Omental fat pad (tissue), 4 donors: ENCODE measurements around the gene FZD10. TPM values are rescaled to one million over a fixed set of nuclear protein-coding genes. Genes with fewer than 3 reads are reported as not detected.

Experiments
- ATAC-seq: fragments of 150-250 bp; one replicate; pipeline ENCODE4 v1.9.1; 2016; ENCODE audit warnings: mild to moderate bottlenecking, moderate library complexity; ENCODE audit not compliant: low FRiP score
- DNase-seq: peaks from one replicate; pipeline ENCODE4 v3.0.0-alpha.2; 2019; ENCODE audit warnings: low spot score
- total RNA-seq, 4 donors: library from RNA; depleted of rRNA; stranded (reverse); fragments of >200 nt; gene quantifications; one replicate each; pipeline ENCODE4 v1.1.0, GENCODE V29; 2016
- TF ChIP-seq, protein P1 (sequence below), 3 donors: fragments of 450-650 bp; IDR thresholded peaks; one replicate each; pipeline ENCODE4 v1.5.1; 2016 to 2017; ENCODE audit warnings: antibody characterized with exemption in 3 of 3, mild to moderate bottlenecking in 3 of 3, moderate library complexity in 2 of 3

The FZD10 gene
- total RNA-seq, 4 donors from 2014 or later = 0.25 to 3.8 (median 0.98) TPM

DNA sequence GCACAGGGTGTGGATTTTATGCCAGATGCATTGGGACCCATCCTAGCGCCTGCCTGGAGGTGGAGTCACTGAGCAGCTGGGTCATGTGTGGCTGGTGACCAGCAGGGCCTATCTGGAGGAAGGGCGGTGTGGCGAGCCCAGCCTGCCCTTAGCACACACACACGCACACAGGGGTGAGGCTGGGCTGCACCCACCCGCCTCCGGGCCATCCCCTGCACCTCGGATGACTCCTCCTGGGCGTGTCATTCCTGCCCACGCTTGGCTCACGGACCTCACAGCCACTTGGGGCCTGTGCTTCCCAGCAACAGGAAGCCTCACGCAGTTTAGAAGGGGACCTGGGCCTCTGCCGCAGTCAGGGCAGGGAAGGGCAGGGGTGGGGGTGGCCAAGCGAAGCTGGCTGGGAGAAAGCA lies 36.2 kb upstream of the FZD10 start:
- DNase-seq (no peak), ATAC-seq (peak; percentile 79)
- TF ChIP-seq, protein P1, sequence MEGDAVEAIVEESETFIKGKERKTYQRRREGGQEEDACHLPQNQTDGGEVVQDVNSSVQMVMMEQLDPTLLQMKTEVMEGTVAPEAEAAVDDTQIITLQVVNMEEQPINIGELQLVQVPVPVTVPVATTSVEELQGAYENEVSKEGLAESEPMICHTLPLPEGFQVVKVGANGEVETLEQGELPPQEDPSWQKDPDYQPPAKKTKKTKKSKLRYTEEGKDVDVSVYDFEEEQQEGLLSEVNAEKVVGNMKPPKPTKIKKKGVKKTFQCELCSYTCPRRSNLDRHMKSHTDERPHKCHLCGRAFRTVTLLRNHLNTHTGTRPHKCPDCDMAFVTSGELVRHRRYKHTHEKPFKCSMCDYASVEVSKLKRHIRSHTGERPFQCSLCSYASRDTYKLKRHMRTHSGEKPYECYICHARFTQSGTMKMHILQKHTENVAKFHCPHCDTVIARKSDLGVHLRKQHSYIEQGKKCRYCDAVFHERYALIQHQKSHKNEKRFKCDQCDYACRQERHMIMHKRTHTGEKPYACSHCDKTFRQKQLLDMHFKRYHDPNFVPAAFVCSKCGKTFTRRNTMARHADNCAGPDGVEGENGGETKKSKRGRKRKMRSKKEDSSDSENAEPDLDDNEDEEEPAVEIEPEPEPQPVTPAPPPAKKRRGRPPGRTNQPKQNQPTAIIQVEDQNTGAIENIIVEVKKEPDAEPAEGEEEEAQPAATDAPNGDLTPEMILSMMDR (IDR thresholded peaks at IDR 0.05) = no peak

- no peak for ATAC-seq
- TF ChIP-seq, protein P1 (IDR thresholded peaks at IDR 0.05) = no peak
- DNase-seq = no peak
These were observed 34.7 kb upstream of the FZD10 start for GRCh38 chr12:130127532-130127911.

DNA sequence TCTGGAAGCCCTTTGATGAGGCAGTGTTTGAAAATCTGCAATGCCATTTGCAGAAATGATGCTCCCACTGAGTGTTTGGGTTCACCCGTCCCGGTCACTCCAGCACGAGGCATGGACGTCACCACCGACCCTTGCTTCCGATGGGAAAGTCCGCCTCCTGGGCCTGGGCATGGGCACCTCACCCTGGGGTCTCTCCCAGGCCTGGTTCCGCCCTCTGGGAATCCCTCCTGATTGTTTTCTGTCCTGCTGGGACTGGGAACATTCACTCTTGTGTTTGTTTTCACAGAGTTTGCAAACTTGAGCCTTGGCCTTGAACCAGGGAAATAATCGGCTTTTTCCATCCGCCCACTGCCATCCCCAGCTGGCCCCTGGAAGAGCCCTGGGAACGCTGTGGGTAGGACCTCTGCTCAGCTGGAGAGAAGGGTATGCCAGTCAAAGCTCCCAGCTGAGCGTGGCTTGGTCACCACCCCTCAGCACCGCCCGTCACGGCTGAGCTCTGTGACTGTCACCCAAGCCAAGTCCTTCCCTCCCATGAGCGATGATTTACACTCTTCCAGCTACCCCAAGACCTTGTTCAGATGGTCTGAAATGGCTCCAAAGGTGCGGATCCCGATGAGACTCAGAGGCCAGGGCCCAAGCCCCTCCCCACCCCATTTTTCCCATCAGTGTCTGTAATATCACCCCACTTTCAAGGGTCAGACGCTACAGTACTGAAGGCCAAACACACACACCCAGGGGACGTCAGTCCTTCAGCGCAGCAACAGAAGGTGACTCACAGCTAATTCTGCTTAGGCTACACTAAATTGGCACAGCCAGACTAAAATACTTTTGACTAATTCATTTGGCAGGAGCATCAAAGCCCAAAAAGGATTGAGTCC lies 34.1 kb upstream of the FZD10 start:
- no peak for DNase-seq
- TF ChIP-seq, protein P1 (IDR thresholded peaks at IDR 0.05) = no peak

DNA sequence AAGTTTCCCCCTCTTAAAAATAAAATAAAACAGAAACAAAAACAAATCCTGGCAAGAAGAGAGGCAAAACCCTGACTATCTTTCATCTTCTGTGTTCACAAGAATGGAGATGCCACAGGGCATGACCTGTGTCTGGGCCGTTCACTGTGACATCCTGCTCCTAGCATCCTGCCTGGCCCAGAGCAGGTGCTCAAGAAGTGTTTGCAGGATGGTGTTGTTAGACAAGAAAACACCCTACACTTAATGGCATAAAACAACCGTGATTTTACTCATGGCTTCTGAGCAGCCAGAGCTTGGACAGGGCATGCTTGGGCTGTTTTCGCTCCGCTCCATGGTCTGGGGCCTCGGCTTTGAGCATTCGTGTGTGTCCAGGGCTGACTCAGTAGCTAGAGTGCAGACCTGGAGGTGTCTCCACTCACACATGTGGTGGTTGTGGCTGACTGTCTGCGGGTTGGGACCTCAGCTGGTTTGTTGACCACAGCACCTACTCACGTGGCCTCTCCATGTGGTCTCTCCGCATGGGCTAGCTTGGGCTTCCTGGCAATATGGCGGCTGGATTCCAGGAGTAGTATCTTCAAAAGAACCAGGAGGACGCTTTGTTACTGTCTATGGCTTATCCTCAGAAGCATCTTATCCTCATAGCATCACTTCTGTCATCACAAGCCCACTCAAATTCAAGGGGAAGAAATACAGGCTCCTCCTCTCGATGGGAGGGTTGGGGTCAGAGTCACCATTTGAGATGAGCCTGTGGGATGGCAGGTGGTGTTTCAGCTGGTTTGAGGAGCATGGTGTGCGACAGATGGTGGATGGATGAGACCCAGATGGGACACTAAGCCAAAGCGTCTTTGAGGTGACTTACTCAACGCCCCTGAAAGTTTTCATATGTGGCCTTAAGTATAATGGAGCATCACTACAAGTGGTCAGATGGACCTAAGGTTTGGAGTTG lies 33.2 kb upstream of the FZD10 start:
- DNase-seq = no peak
- TF ChIP-seq, protein P1 (IDR thresholded peaks at IDR 0.05) = no peak
- ATAC-seq = no peak

More for the DNA sequence above, 34.1 kb upstream of the FZD10 start:
- peak; percentile 79 for ATAC-seq

- DNase-seq (no peak), ATAC-seq (no peak)
- TF ChIP-seq, protein P1 (IDR thresholded peaks at IDR 0.05) = no peak
These were observed 31.9 kb upstream of the FZD10 start for GRCh38 chr12:130130346-130130745.

DNA sequence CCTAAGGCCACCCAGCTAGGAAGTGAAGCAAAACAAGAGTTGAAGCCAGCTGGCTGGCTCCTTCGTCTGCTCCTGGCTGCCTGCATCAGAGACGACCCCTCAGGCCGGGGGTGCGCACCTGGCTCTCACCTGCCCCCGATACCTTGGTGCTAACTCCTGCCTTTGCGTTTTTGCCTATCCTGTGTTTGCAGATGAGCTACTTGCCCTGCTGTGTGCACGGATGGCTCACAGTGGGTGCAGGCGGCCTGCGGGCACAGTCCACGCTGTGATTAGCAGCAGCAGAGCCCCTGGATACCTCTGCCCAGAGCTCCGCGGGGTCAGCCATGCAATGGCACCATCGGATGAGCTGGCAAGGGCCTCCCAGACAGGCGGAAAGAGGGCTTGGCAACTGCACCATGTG lies 31.2 kb upstream of the FZD10 start:
- ATAC-seq (no peak), DNase-seq (no peak)
- TF ChIP-seq, protein P1 (IDR thresholded peaks at IDR 0.05) = no peak
